ENCODE measurements around the gene KRT36.

DNA sequence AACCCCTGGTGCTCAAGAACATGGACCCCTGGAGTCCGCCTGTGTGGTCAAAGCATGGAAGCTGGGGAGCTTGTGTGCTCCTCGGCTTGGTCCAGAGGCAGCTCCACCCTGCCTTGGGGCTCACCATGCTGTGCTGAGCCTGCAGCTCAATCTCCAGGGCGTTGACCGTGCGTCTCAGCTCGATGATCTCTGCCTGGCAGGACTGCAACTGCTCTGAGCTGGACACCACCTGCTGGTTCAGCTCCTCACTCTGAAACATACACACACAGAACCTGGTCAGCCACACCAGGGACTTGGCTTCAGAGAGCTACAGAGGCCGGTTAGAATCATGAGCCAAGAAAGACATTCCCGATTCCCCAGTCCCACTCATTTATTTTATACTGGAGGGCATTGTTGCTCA, 11.5 kb downstream of the KRT36 start:
- TF ChIP-seq, protein P1, sequence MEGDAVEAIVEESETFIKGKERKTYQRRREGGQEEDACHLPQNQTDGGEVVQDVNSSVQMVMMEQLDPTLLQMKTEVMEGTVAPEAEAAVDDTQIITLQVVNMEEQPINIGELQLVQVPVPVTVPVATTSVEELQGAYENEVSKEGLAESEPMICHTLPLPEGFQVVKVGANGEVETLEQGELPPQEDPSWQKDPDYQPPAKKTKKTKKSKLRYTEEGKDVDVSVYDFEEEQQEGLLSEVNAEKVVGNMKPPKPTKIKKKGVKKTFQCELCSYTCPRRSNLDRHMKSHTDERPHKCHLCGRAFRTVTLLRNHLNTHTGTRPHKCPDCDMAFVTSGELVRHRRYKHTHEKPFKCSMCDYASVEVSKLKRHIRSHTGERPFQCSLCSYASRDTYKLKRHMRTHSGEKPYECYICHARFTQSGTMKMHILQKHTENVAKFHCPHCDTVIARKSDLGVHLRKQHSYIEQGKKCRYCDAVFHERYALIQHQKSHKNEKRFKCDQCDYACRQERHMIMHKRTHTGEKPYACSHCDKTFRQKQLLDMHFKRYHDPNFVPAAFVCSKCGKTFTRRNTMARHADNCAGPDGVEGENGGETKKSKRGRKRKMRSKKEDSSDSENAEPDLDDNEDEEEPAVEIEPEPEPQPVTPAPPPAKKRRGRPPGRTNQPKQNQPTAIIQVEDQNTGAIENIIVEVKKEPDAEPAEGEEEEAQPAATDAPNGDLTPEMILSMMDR (IDR thresholded peaks at IDR 0.05; ENCODE audit: low read depth, low read length, poor library complexity, severe bottlenecking), result no peak
- no peak for TF ChIP-seq EZH2phosphoT487 (IDR thresholded peaks at IDR 0.05; ENCODE audit: borderline replicate concordance, low read length)
